HUDEP-2 (cell line): Measurements from ENCODE around the gene ZNF385A.
A peak's percentile ranks its signal among the peaks of the same experiment; 100 is the strongest.

Experiments used
- DNase-seq, 76 experiments: peaks; one replicate each; lab custom pipeline; 2025; ENCODE audit not compliant: unreplicated experiment in 76 of 76; lab: John Stamatoyannopoulos, UW

ZNF385A gene

DNA sequence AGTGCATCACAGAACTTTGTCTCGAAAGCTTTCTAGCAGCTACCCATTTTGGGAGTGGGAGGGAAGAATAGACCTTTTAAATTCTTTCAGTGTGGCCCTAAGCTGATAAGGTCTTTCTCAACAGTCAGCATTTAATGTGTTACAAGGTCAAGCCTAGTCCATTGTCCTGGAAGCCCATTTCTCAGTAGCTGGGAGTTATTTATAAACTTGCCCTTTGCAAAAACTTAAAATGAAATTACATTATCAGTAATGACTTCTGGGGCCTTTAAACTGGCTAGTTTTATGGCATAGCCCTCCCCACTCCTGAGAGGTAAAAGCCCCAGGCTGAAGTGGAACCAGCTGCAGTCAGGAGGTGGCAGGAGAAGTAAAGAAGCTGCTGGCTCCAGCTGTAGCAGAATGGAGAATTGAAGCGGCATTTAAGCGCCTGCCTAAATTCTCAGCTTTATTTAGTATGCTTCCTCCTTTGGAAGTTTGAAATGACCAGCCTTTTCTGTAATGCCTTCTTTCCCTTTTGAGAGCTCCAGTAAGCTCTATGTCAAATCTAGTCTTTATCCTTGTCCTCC, 47.2 kb downstream of the ZNF385A start:
- DNase-seq, result peak in 13 of 76 experiments; percentile 4 to 42 (median 18)

DNA sequence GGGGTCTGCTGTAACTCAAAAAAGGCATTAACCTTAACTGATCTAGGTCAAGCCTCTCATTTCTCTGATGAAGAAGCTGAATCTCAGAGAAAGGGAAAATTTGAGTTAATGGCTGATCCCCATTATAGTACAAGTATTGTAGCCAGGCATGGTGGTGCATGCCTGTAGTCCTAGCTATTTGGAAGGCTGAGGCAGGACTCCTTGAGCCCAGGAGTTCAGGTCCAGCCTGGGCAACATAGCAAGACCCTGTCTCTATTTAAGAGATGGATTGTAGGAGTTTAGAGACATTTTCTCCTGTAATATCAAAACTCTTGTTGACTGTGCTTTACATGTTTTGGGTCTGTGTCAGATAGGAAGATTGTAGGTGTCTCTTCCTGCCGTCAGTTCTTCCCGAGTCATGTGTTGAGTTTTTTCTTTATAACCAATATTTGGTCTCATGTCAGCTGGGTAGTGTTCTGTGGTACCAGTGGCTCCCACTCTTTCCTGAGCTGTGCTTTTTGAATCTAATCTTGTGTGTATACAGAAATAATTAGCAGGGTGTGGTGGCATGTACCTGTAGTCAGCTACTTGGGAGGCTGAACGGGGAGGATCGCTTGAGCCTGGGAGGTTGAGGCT, 51.0 kb downstream of the ZNF385A start:
- DNase-seq, result no peak

DNA sequence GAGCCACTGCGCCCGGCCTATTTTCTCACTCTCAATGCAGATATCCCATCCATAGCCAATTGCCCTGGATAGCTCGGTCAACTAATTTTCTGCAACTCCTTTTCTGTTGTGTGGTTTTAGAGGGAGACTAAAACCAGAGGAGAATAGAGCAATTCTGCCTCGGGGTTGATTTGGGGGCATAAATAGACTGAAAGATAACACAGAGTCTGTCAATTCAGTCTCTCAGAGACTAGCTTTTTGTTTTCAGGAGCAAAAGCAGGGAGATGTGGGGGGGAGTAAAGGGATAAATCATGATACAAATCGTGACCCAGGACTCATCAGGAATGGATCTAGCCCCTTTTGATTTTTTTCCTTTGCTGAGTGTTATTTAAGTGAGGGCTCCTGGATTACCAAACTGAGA, 53.1 kb downstream of the ZNF385A start:
- no peak for DNase-seq

DNA sequence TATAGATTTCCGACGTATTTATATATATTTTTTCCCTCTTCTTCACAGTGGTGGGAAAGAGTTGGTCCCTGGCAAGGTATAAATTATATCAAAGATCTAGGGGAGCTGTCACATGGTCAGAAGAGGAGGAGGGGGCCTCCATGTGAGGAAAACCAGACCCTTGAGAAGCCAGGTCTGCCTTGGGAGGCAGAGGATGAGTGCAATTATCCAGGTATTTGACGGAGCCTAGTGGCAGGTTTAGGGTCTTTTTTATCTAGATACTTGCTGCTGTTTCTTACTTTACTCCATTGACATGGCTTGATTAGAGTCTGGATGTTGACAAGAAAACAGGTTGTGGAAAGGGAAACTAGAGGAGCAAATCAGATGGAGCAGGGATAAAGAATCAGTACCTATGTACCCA, 54.1 kb downstream of the ZNF385A start:
- DNase-seq, result no peak

DNA sequence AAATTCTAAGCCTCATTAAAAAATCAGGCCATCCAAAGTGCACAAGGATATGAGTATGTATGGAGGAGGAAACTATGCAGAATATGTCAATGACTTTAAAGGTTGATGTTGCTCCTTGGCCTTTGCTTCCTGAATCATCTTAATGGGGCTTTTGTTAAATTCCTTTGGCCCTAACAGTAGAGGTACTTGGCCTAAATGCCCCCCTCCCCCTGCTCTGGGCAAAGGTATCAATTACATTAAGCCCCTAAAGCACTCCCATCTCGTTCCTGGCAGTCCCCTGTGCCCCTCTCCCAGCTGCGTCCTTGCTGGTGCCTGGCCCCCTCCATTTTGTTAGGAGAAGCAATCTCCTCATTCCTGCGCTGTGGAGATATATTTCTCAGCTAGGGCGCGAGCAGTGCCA, 54.8 kb downstream of the ZNF385A start:
- DNase-seq, result no peak

DNA sequence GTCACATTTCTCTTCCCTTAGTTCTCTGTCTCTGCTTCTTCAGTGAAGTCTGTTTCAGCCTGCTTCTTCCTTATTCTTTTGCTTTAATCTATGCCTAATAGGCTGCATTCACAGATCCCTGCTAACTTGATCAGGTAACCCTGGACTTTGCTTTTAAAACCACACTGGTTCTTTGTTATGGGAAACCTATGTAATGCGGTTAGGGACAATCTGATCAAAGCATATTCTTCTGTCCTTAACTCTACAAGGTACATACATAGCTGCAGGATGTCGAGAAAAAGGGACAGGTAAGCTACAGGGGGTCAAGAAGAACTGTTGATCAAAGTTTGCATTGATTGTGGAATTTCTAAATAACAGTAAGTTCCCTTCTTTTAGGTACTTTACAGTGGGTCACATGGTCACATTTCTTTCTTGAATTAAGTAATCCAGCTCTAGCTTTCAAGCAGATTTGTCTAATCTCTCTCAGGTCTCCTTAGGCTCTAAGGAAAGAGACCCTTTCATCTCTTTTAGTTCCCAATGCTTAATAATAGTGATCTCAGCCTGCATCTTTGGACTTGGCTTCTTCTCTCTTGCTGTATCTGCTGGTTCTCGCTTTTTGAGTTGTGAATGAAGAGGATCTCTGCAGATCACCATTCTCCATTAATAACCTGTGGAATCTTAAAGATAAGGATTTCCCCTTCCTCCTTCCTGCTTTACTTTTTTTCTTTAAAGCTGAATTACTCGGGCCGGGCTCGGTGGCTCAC, 55.8 kb downstream of the ZNF385A start:
- DNase-seq, result no peak

DNA sequence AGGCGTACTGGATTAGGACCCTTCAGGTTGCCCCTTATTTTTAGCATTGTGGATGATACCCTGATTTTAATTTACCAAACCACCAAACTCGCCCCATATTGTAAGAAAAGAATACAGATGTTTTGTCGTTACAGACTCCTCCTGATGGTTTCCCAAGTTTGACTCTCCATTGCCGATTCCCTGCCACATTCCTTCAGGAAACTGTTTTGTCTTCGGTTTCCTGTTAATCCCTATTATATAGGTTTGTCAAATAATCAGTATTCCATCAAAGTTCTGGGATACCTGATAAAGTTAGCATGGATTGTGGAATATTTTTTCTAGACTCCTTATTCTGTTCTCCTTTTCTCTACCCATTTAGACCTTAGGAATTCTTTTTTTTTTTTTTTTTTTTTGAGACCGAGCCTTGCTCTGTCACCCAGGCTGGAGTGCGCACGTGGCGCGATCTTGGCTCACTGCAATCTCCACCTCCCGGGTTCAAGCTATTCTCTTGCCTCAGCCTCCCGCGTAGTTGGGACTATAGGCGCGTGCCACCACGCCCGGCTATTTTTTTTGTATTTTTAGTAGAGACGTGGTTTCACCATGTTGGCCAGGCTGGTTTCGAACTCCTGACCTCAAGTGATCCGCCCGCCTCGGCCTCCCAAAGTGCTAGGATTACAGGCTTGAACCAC, 59.0 kb downstream of the ZNF385A start:
- DNase-seq, result peak in 3 of 76 experiments; percentile 10 to 21 (median 10)

DNA sequence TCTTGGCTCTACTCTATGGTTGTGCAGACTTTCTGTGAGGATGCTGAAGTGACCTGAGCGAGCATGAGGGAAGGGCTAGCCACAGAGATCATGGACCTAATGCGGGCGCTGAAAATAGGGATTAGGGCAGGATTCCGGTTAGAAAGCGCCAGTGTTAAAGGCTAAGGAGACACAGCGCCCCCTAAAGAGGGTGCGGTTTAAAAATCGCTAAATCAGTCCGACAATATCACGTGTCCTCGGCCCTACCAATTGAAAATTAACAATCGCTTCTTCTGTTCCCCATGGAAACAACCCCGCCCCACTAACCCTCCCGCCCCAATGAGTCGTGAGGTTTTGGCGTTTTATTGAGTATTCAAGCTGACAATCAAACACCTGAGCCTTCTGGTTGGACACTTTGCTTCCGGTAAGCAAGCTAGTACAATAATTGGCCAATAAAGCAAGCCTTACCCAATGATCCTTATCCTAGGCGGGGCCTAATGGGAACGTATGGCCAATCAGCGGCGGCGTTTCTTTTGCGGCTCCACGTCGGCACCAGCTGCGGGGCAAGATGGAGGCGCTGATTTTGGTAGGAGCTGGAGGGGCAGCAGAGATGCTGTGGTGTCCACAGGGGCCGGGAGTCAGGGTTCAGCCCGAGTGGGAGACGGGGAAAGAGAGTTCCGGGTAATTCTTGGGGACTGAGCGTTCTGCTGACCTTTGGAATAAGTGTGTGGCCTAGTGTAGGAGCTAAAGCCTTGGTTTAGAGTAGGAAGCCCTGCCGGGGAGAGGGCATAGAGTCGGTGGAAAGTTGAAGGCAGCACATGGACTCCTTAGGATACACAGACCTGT, 59.7 kb downstream of the ZNF385A start, which contains the start of gene COPZ1:
Gene COPZ1, plus strand, starts transcription at position 515 of the 825 bp plus-strand sequence. Its CDS starts 33 bp downstream, at position 548.
- peak; percentile 32 to 99 (median 96) for DNase-seq

DNA sequence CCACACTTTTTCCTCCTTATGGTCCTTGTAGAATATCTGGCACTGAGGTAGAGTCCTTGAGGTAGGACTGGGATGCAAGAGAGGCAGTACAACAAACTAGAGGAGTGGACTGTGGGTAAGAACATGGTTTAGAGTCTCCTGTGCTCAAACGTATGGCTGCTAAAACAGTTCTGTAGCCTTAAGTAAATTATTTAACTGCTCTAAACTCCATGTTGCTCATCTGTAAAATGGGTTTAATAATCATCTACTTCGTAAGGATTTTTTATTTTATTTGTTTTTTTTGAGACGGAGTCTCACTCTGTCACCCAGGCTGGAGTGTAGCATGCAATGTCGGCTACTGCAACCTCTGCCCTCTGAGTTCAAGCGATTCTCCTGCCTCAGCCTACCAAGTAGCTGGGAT, 63.2 kb downstream of the ZNF385A start:
- DNase-seq, result no peak
